GM19467 (cell line): ENCODE measurements around the gene CA9.
"Not testable (repeated sequence)": the region's sequence is repeated elsewhere in the genome, so short reads cannot be mapped to it uniquely, and the experiment has no call there.

ENCODE experiments used
- ATAC-seq: cut with Tn5 transposase; IDR thresholded peaks from one replicate; pipeline ENCODE4 v1.9.1; 2021; ENCODE audit warnings: mild to moderate bottlenecking, moderate library complexity; ENCODE audit not compliant: unreplicated experiment

CA9 gene

DNA sequence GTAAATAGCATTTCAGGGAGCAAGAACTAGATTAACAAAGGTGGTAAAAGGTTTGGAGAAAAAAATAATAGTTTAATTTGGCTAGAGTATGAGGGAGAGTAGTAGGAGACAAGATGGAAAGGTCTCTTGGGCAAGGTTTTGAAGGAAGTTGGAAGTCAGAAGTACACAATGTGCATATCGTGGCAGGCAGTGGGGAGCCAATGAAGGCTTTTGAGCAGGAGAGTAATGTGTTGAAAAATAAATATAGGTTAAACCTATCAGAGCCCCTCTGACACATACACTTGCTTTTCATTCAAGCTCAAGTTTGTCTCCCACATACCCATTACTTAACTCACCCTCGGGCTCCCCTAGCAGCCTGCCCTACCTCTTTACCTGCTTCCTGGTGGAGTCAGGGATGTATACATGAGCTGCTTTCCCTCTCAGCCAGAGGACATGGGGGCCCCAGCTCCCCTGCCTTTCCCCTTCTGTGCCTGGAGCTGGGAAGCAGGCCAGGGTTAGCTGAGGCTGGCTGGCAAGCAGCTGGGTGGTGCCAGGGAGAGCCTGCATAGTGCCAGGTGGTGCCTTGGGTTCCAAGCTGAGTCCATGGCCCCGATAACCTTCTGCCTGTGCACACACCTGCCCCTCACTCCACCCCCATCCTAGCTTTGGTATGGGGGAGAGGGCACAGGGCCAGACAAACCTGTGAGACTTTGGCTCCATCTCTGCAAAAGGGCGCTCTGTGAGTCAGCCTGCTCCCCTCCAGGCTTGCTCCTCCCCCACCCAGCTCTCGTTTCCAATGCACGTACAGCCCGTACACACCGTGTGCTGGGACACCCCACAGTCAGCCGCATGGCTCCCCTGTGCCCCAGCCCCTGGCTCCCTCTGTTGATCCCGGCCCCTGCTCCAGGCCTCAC lies at the start of gene CA9:
Gene CA9, plus strand, starts transcription at position 797 of the 893 bp plus-strand sequence. Its CDS starts 32 bp downstream, at position 829.
- no peak for ATAC-seq

GRCh38 chr9:35627575-35627974 lies 46.2 kb upstream of the CA9 start:
- ATAC-seq: no peak

GRCh38 chr9:35628389-35628991 lies 45.2 kb upstream of the CA9 start:
- no peak for ATAC-seq

GRCh38 chr9:35629597-35629996 lies 44.1 kb upstream of the CA9 start:
- ATAC-seq: no peak

DNA sequence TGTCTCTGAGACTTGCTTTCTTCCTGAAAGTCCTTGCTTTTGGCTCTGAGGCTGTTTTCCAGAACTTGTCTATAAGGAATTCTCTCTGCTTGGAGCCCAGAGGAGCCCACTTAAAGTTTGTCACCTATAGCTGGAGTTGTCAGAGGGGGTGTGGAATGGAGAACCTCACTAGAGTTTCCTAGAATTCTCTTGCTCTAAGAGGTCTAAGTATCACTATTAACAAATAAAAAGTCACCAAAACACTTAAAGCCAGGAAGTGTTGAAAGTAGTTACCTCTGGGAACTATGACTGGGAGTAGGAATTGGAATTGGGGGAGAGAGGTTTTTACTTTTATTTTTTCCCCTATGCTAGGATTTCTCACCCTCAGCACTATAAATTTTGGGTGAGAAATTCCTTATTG lies 38.0 kb upstream of the CA9 start:
- no peak for ATAC-seq

GRCh38 chr9:35636135-35636876 lies 37.4 kb upstream of the CA9 start:
- ATAC-seq: no peak

GRCh38 chr9:35636877-35637246 lies 36.9 kb upstream of the CA9 start:
- ATAC-seq: not testable (repeated sequence)

DNA sequence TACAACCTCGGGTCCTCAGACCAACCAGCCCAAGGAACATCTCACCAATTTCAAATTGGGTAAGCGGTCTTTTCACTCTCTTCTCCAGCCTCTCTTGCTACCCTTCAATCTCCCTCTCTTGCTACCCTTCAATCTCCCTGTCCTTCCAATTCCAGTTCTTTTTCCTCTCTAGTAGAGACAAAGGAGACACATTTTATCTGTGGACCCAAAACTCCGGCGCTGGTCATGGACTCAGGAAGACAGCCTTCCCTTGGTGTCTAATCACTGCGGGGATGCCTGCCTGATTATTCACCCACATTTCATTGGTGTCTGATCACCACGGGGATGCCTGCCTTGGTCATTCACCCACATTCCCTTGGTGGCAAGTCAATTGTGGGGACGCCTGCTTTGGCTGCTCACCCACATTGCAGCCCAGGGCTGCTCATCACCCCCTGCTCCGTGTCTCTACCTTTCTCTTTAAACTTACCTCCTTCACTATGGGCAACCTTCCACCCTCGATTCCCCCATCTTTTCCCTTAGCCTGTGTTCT lies 36.2 kb upstream of the CA9 start:
- not testable (repeated sequence) for ATAC-seq

- not testable (repeated sequence) for ATAC-seq
Measured at GRCh38 chr9:35638751-35639150, 35.0 kb upstream of the CA9 start.

GRCh38 chr9:35639225-35639624 lies 34.5 kb upstream of the CA9 start:
- ATAC-seq: not testable (repeated sequence)

- no peak for ATAC-seq
Measured at GRCh38 chr9:35639631-35640030, 34.1 kb upstream of the CA9 start.

DNA sequence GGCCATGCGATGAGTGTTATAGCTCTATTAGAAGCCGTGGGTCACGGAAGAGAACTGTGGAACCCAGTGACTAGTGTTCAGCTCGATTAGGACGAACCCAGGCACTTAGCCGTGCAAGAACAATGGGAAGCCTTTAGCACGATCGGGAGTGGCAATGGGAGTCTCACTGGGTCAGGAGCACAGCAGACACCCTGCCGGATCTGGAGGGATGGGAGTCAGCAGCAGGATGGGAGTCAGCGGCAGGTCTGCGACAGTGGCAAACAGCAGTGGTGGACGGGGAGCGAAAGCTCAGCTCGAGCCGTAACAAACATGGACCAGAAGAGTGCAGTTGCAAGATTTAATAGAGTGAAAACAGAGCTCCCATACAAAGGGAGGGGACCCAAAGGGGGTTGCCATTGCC lies 33.3 kb upstream of the CA9 start:
- not testable (repeated sequence) for ATAC-seq

DNA sequence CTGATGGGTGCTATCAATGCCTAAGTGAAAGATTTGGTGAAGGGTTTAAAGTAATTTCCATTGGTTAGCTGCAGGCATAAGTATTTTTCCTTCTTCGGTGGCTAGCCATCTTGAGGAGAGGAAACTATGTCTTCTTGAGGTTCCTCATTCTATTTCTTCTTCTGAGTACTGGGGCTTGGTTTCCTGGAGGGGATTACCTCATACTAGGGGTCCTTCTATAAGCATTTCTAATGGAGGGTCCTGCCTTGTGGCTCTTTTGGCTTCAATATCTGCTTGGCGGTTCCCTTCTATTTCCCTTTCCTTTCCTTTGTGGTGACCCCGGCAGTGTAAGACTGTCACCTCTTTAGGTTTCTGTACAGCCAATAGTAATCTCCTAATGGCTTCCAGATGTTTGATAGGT lies 32.2 kb upstream of the CA9 start:
- ATAC-seq: not testable (repeated sequence)

DNA sequence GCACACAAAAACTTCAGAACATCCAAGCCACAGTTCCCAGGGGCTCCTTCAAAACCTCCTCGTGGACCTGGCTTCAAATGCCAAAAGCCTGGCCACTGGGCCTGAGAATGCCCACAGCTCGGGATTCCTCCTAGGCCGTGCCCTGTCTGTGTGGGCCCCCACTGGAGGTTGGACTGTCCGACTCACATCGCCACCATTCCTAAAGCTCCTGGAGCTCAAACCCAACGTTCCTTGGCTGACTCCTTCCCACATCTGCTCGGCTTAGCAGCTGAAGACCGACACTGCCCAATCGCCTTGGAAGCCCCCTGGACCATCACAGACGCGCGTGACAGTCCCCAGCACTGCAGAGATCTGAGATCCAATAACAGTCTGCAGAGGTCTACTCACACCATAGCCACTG lies 30.7 kb upstream of the CA9 start:
- no peak for ATAC-seq

DNA sequence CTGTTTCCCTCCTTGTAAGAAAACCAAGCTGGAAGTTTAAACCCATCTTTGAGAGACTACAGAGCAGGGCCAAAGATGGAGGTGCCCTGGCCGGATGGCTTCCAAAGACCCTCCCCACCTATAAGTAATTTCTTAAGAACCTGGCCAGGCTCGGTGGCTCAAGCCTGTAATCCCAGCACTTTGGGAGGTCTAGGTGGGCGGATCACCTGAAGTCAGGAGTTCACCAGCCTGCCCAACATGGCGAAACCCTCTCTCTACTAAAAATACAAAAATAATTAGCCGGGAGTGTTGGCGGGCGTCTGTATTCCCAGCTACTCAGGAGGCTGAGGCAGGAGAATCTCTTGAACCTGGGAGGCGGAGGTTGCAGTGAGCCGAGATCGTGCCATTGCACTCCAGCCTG lies 28.0 kb upstream of the CA9 start:
- not testable (repeated sequence) for ATAC-seq

GRCh38 chr9:35646153-35646532 lies 27.6 kb upstream of the CA9 start:
- no peak for ATAC-seq

DNA sequence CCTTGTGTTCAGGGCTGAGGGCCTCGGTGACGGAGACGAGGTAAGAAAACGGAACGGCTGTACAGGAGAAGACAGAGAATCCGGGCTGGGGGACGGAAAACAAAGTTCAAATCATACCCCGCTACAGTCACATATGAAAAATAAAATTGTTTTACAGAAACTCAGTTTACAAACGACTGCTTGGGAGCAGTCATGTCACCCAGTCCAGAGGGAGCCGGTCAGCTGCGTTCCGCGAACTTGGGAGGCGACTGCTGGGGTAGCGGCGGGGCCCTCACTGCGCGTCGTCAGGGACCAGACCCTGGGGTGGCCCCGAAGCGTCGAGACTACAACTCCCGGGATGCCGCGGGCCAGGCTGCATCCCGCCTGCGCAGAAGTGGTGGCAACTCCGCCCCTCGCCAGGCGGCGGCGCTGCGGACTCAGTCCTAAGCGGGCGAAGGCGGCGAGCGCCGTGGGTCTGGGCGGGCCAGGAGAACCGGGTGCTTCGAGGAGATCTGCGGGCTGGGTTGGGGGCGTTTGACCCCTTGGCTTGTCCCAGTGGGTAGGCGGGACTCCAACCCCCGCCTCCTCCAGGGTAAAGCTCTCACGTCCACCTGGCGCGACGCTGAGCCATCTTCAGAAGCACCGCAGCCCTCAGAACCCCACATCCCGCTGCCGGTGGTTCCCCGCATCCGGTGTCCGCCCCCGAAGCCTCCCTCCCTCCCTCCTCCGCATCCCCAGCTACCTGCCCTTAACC lies 27.0 kb upstream of the CA9 start:
- peak; percentile 80 for ATAC-seq

DNA sequence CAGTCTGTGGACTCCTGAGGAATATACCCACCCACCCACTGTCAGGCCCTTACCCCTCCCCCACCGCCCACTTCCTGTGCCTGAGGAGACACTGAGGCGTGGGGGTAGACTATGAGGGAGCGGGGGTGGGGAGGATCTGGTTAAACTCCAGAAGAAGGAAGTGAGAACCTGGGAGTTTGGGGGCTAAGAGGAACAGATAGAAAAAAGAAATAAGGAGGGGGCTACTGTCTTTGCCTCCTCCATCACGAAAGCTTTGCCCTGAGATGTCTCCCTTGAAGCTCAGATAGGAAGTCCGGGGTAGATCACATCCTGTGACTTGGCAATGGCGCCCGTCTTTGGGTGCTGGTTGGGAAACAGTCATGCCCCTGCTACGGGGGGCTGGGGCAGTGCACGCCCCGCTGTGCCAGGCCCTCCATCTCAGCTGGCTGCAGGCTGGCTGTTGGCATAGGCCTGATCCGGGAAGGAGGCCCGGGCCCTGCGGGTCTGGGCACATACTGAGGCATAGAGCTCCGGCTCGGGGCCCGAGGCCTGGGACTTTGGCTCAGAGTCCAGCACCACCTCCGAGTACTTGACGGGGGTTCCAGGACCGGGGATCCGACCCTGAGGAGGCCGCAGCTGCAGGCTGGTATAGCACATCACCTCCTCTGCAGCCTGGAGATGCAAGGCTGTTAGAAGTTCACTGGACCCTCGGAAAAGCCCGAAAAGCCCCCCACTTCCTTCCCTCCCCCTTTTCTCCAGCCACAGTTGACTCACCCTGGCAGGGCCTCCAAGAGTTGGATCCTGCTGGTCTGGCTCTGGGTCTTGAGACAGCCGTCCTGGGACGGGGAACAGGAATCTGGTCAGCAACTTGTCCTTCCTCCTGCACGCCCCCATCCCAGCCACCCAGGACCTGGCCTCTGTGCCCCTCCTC lies 24.0 kb upstream of the CA9 start:
- no peak for ATAC-seq

DNA sequence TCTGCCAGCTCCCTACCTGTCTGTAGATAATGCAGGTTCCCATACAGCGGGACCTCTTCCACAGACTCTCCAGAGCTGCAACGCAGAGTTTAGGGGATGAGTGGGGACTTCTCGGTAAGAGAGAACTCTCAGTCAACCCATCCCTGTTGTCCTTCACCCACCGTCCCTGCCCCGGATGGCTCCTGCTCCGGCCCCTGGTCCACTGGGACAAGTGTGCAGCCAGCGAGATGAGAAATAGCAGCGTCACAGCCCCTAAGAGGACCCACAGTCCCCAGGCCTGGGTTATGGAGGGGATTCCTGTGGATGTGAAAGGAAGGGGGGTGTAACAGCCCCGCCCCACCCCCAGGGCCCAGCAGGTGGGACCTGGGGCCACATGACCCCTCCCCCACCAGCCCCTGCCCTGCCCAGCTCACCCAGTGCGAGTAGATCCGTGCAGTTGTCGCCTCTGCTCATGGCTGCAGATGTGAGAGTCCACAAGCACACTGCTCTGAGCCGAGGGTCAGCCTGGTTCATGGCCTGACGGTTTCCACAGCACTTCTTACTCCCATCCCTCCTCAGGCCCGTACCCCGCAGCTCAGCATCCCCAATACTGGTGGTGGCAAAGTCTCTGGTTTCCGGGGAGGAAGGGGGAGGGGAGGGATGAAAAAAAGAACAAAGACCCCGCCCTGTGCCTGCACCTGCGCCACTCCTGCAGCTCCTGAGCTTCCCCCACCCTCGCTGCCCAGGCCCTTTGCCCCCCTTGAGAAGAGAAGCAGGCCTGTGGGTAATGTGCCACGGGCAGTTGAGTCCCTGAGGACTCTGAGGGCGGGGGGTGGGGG lies 23.2 kb upstream of the CA9 start, which contains the start of gene SIT1:
Gene SIT1, minus strand, starts transcription at position 591 of the 818 bp plus-strand sequence. Its CDS starts 78 bp downstream, at position 513.
- ATAC-seq: no peak
